Right atrium auricular region (tissue), 2 donors: Measurements from ENCODE around the gene ACACB. TPM values are rescaled to one million over a fixed set of nuclear protein-coding genes. Genes with fewer than 3 reads are reported as not detected.

ENCODE experiments used
- DNase-seq: peaks from one replicate; pipeline ENCODE4 v3.0.0-alpha.2; 2019; ENCODE audit warnings: low spot score
- H3K27ac ChIP-seq, 2 donors: fragments of 200-600 bp; sonication (generic); 1 replicate in 1 of 2; 2 replicates in 1 of 2; pipeline ENCODE4 v1.5.1; 2016 to 2019
- H3K27me3 ChIP-seq, 2 donors: fragments of 200-600 bp; sonication (generic); one replicate each; pipeline versions ENCODE4 v1.5.1 to v1.6.0; 2017 to 2019
- H3K36me3 ChIP-seq: fragments of 200-600 bp; sonication (generic); one replicate; pipeline ENCODE4 v1.5.1; 2016
- H3K4me1 ChIP-seq, 2 donors: fragments of 200-600 bp; sonication (generic); one replicate each; pipeline versions ENCODE4 v1.5.1 to v1.6.0; 2017 to 2019
- H3K4me3 ChIP-seq, 2 donors: fragments of 200-600 bp; sonication (generic); 1 replicate in 1 of 2; 2 replicates in 1 of 2; pipeline ENCODE4 v1.5.1; 2017 to 2019; ENCODE audit warnings: mild to moderate bottlenecking in 1 of 2, moderate library complexity in 1 of 2
- H3K9me3 ChIP-seq, 2 donors: fragments of 200-600 bp; sonication (generic); one replicate each; pipeline ENCODE4 v1.5.1; 2019
- total RNA-seq, 2 donors: library from RNA; depleted of rRNA; stranded (reverse); fragments of >200 nt; gene quantifications; one replicate each; pipeline ENCODE4 v1.1.0, GENCODE V29; 2016
- TF ChIP-seq, protein P1 (sequence below), 2 donors: fragments of 200-600 bp; sonication (generic); IDR thresholded peaks; one replicate each; pipeline ENCODE4 v1.5.1; 2019; ENCODE audit warnings: antibody characterized with exemption in 2 of 2

ACACB gene
- total RNA-seq, 2 donors from 2014 or later = 76.8 to 104 TPM

DNA sequence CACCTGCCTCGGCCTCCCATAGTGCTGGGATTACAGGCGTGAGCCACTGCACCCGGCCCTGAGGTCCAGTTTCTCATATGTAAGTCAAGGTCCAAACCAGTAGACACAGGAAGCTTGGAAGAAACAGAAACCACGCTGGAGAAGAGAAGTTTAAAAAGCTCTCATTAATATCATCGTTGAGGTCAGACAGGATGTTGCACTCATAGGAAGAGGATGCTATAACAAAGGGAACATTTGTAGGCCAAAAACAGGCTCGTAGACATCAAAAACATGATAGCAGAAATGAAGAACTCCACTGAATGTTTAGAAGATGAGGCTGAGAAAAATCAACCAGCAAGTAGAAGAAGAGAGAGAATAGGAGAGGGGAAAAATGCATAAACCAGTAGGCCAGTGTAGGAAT is 46.8 kb downstream of the ACACB start:
- peaks cover 0 to 48% of the 10 kb centered on the region in 2 donors for H3K4me1 ChIP-seq
- no peaks in the 10 kb centered on the region for H3K9me3 ChIP-seq
- peak overlapping the region; percentile 44 to 78 for H3K27ac ChIP-seq
- peaks cover 23% of the 10 kb centered on the region for H3K36me3 ChIP-seq
- TF ChIP-seq, protein P1, sequence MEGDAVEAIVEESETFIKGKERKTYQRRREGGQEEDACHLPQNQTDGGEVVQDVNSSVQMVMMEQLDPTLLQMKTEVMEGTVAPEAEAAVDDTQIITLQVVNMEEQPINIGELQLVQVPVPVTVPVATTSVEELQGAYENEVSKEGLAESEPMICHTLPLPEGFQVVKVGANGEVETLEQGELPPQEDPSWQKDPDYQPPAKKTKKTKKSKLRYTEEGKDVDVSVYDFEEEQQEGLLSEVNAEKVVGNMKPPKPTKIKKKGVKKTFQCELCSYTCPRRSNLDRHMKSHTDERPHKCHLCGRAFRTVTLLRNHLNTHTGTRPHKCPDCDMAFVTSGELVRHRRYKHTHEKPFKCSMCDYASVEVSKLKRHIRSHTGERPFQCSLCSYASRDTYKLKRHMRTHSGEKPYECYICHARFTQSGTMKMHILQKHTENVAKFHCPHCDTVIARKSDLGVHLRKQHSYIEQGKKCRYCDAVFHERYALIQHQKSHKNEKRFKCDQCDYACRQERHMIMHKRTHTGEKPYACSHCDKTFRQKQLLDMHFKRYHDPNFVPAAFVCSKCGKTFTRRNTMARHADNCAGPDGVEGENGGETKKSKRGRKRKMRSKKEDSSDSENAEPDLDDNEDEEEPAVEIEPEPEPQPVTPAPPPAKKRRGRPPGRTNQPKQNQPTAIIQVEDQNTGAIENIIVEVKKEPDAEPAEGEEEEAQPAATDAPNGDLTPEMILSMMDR (IDR thresholded peaks at IDR 0.05) = no peak
- no peak for DNase-seq
- H3K27me3 ChIP-seq = no peaks in the 10 kb centered on the region
- H3K4me3 ChIP-seq = no peak overlapping the region

DNA sequence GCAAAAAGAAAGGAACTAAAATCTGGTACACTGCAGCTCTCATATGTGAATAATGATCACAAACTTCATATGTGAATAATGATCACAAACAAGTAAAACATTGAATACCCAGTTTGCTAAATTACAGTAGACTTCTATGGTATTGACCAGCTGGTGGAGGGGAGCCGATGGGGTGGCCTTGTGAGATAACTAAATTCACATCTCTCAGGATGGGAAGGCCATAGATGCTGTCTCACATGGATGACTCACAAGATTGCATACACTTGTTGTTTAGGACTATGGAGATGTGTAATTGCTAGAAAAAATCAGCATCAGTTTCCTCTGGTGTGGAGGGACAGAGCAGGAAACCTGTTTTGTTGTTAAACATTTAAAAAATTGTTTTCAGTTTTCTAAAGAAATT is 49.2 kb downstream of the ACACB start:
- peaks cover 0 to 24% of the 10 kb centered on the region in 2 donors for H3K4me1 ChIP-seq

DNA sequence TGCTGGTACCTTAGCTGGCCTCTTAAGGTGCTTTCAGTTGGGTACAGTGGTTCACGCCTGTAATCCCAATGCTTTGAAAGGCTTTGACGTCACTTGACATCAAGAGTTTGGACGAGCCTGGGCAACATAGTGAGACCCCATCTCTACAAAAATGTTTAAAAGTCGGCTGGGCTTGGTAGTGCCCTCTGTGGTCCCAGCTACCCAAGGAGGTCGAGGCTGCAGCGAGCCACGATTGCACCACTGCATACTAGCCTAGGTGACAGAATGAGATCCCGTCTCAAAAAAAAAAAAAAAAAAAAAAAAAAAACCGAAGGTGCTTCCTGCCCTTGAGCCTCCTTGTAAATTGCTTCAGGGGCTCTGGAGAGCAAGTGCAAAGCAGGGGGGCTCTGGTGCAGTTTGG is 50.0 kb downstream of the ACACB start:
- DNase-seq = no peak

More for the DNA sequence above, 49.2 kb downstream of the ACACB start:
- Histone ChIP-seq H3K27ac (no peak overlapping the region), H3K27me3 (no peaks in the 10 kb centered on the region), H3K36me3 (peaks cover 41% of the 10 kb centered on the region), H3K9me3 (no peaks in the 10 kb centered on the region), H3K4me3 (no peak overlapping the region)
- no peak for DNase-seq
- TF ChIP-seq, protein P1 (IDR thresholded peaks at IDR 0.05) = no peak

DNA sequence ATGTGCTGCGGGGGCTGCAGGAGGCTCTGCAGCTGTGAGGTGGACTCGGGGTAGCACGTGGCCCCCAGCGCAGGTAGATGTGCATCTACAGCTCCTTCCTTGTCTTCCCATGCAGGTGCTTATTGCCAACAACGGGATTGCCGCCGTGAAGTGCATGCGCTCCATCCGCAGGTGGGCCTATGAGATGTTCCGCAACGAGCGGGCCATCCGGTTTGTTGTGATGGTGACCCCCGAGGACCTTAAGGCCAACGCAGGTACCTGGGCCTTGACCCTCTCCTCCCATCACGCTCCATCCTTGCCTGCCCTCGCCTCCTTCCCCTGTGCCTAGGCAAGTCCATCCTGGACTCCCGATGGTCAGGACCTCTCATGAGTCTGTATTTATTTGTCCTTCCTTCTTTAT is 51.4 kb downstream of the ACACB start:
- Histone ChIP-seq H3K36me3 (peaks cover 61% of the 10 kb centered on the region), H3K27ac (no peak overlapping the region), H3K9me3 (no peaks in the 10 kb centered on the region), H3K27me3 (no peaks in the 10 kb centered on the region), H3K4me1 (peaks cover 0 to 8% of the 10 kb centered on the region in 2 donors), H3K4me3 (no peak overlapping the region)
- DNase-seq = no peak
- TF ChIP-seq, protein P1 (IDR thresholded peaks at IDR 0.05) = no peak

More for the DNA sequence above, 50.0 kb downstream of the ACACB start:
- Histone ChIP-seq H3K27me3 (no peaks in the 10 kb centered on the region), H3K4me1 (peaks cover 0 to 16% of the 10 kb centered on the region in 2 donors), H3K36me3 (peaks cover 47% of the 10 kb centered on the region), H3K27ac (no peak overlapping the region), H3K4me3 (no peak overlapping the region), H3K9me3 (no peaks in the 10 kb centered on the region)
- TF ChIP-seq, protein P1 (IDR thresholded peaks at IDR 0.05) = no peak

DNA sequence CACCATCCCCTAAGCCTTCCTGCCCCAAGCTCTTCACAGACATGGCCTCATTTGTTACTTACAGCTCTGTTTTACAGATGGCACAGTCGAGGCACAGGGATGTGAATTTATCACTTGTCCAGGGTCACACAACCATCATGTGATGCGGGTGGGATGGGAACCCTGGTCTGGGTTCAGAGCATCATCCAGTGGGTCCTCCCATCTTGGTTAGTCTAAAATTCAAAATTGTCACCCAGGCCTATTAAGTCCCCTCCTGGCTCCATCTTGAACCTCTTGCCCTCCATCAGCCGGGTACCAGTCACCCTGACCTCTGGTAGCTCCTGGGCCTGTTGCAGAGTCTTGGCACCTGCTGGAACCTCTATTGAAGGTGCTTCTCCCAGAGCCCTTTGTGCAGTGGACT is 52.9 kb downstream of the ACACB start:
- no peak for DNase-seq
- no peaks in the 10 kb centered on the region for H3K4me1 ChIP-seq
- no peaks in the 10 kb centered on the region for H3K9me3 ChIP-seq
- TF ChIP-seq, protein P1 (IDR thresholded peaks at IDR 0.05) = no peak
- no peaks in the 10 kb centered on the region for H3K27me3 ChIP-seq
- H3K36me3 ChIP-seq = peaks cover 70% of the 10 kb centered on the region
- no peak overlapping the region for H3K4me3 ChIP-seq
- no peak overlapping the region for H3K27ac ChIP-seq

DNA sequence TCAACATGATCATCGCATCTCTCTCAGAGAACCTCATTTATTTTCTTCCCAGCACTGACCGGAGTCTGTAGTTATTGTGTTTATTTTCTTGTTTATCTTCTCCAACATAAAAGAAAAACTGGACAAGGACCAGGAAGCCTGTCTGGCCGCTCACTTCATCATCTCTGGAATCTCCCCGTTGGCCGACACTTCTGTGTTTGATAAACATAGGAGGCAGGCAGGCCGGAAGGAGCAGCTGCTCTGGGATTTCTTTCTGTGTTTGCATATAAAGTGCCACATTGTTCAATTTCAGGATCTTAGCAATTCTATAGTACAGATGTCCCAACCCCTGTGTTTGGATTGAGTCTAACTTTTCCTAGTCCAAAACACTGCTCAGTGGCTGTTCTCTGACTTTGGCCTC is 53.3 kb downstream of the ACACB start:
- Histone ChIP-seq H3K27me3 (no peaks in the 10 kb centered on the region), H3K4me1 (no peaks in the 10 kb centered on the region), H3K4me3 (no peak overlapping the region), H3K9me3 (no peaks in the 10 kb centered on the region), H3K27ac (no peak overlapping the region), H3K36me3 (peaks cover 71% of the 10 kb centered on the region)
- no peak for DNase-seq
- TF ChIP-seq, protein P1 (IDR thresholded peaks at IDR 0.05) = no peak
